ENCODE data around the gene FKBP5. TPM values are rescaled to one million over a fixed set of nuclear protein-coding genes. Genes with fewer than 3 reads are reported as not detected.
A peak's percentile ranks its signal among the peaks of the same experiment; 100 is the strongest.

The FKBP5 gene
- total RNA-seq (73.6 and 78.8 TPM in 2 replicates), polyA plus RNA-seq (233 and 254 TPM in 2 replicates)

GRCh38 chr6:35688605-35689322, at the start of gene FKBP5:
Gene FKBP5, minus strand, starts transcription at chr6:35688915. Its CDS starts 46,091 bp downstream, at chr6:35642824.
- no peaks in the 10 kb centered on the region for H3K36me3 ChIP-seq (replicated peaks; ENCODE audit: insufficient read depth, low read depth)
- H4K20me1 ChIP-seq (ENCODE audit: insufficient read depth, poor library complexity, severe bottlenecking), result peaks cover 18% of the 10 kb centered on the region
- no peaks in the 10 kb centered on the region for H3K27me3 ChIP-seq
- H3K4me2 ChIP-seq, result peak within 1 kb of the TSS; percentile 93
- H2AFZ ChIP-seq, result peak within 1 kb of the TSS; percentile 82
- H3K4me1 ChIP-seq (ENCODE audit: insufficient read depth), result no peaks in the 10 kb centered on the region
- no peaks in the 10 kb centered on the region for H3K9me2 ChIP-seq (replicated peaks; ENCODE audit: insufficient read depth)
- DNase-seq (ENCODE audit: low spot score), result peak; percentile 95
- H3K9me3 ChIP-seq (ENCODE audit: low read depth), result no peaks in the 10 kb centered on the region
- H3K27ac ChIP-seq, result peak within 1 kb of the TSS; percentile 86
- 3% methylated on average over 42 of the region's 80 CpGs for WGBS (ENCODE audit: low lambda C conversion rate, missing lambda C conversion rate)
- H3K79me2 ChIP-seq, result peaks cover 44% of the 10 kb centered on the region
- TF ChIP-seq EZH2phosphoT487 (IDR thresholded peaks at IDR 0.05; ENCODE audit: low read depth, severe bottlenecking, unreplicated experiment) (no peak), CTCF (IDR thresholded peaks at IDR 0.05; ENCODE audit: poor library complexity) (no peak), EZH2 (IDR thresholded peaks at IDR 0.05; ENCODE audit: borderline replicate concordance) (no peak)
- H3K4me3 ChIP-seq, result peak within 1 kb of the TSS; percentile 93

- Histone ChIP-seq H3K4me3 (no peak overlapping the region), H3K4me1 (ENCODE audit: insufficient read depth) (peaks cover 18% of the 10 kb centered on the region), H4K20me1 (ENCODE audit: insufficient read depth, poor library complexity, severe bottlenecking) (no peaks in the 10 kb centered on the region), H3K9me3 (ENCODE audit: low read depth) (no peaks in the 10 kb centered on the region), H3K9me2 (replicated peaks; ENCODE audit: insufficient read depth) (no peaks in the 10 kb centered on the region), H2AFZ (no peak overlapping the region), H3K79me2 (no peaks in the 10 kb centered on the region), H3K27ac (no peak overlapping the region), H3K36me3 (replicated peaks; ENCODE audit: insufficient read depth, low read depth) (no peaks in the 10 kb centered on the region), H3K27me3 (no peaks in the 10 kb centered on the region), H3K4me2 (no peak overlapping the region)
- WGBS (ENCODE audit: low lambda C conversion rate, missing lambda C conversion rate), result 77% methylated on average over 16 of the region's 16 CpGs
- peak; percentile 86 for DNase-seq (ENCODE audit: low spot score)
- TF ChIP-seq EZH2 (IDR thresholded peaks at IDR 0.05; ENCODE audit: borderline replicate concordance) (no peak), EZH2phosphoT487 (IDR thresholded peaks at IDR 0.05; ENCODE audit: low read depth, severe bottlenecking, unreplicated experiment) (no peak), CTCF (IDR thresholded peaks at IDR 0.05; ENCODE audit: poor library complexity) (peak; percentile 77)
These were observed 48.9 kb upstream of the FKBP5 start for GRCh38 chr6:35737413-35738211.

- H3K79me2 ChIP-seq, result no peaks in the 10 kb centered on the region
- H3K9me2 ChIP-seq (replicated peaks; ENCODE audit: insufficient read depth), result no peaks in the 10 kb centered on the region
- H2AFZ ChIP-seq, result no peak within 1 kb of the TSS
- H3K4me2 ChIP-seq, result no peak within 1 kb of the TSS
- no peaks in the 10 kb centered on the region for H3K27me3 ChIP-seq
- H3K4me3 ChIP-seq, result no peak within 1 kb of the TSS
- no peak for DNase-seq (ENCODE audit: low spot score)
- H3K27ac ChIP-seq, result no peak within 1 kb of the TSS
- TF ChIP-seq CTCF (IDR thresholded peaks at IDR 0.05; ENCODE audit: poor library complexity), result no peak
- TF ChIP-seq EZH2phosphoT487 (IDR thresholded peaks at IDR 0.05; ENCODE audit: low read depth, severe bottlenecking, unreplicated experiment), result no peak
- no peak for TF ChIP-seq EZH2 (IDR thresholded peaks at IDR 0.05; ENCODE audit: borderline replicate concordance)
- 97% methylated on average over 10 of the region's 10 CpGs for WGBS (ENCODE audit: low lambda C conversion rate, missing lambda C conversion rate)
- H4K20me1 ChIP-seq (ENCODE audit: insufficient read depth, poor library complexity, severe bottlenecking), result no peaks in the 10 kb centered on the region
- H3K4me1 ChIP-seq (ENCODE audit: insufficient read depth), result peaks cover 21% of the 10 kb centered on the region
- H3K36me3 ChIP-seq (replicated peaks; ENCODE audit: insufficient read depth, low read depth), result no peaks in the 10 kb centered on the region
- H3K9me3 ChIP-seq (ENCODE audit: low read depth), result no peaks in the 10 kb centered on the region
These were observed 48.3 kb upstream of the FKBP5 start, which contains the start of gene ARMC12 for GRCh38 chr6:35736982-35737412. Gene ARMC12, plus strand, starts transcription at chr6:35737032. Its CDS starts 77 bp downstream, at chr6:35737109.
